Trophoblast cell (in vitro differentiated cells and primary cell): ENCODE data around the gene ZNF358. TPM values are rescaled to one million over a fixed set of nuclear protein-coding genes. Genes with fewer than 3 reads are reported as not detected.
A peak's percentile ranks its signal among the peaks of the same experiment; 100 is the strongest.

Experiments
- DNase-seq, 2 donors: peaks; one replicate each; pipeline ENCODE4 v3.0.0-alpha.2; 2016
- H2AFZ ChIP-seq: 2 replicates; pipeline ENCODE4 v1.6.1; 2013; ENCODE audit warnings: low read length, moderate library complexity, mild to moderate bottlenecking; ENCODE audit not compliant: insufficient read depth, poor library complexity
- H2AK5ac ChIP-seq: 2 replicates; pipeline ENCODE4 v1.6.1; 2013; ENCODE audit warnings: mild to moderate bottlenecking, low read length
- H2BK120ac ChIP-seq: 2 replicates; pipeline ENCODE4 v1.6.1; 2013; ENCODE audit warnings: low read length, mild to moderate bottlenecking, moderate library complexity; ENCODE audit not compliant: insufficient read depth, poor library complexity
- H2BK12ac ChIP-seq: 2 replicates; pipeline ENCODE4 v1.6.1; 2013; ENCODE audit warnings: mild to moderate bottlenecking, low read length, moderate library complexity
- H2BK5ac ChIP-seq: 2 replicates; pipeline ENCODE4 v1.6.1; 2013; ENCODE audit warnings: low read length, low read depth, moderate library complexity, mild to moderate bottlenecking; ENCODE audit not compliant: poor library complexity
- H3K14ac ChIP-seq: 2 replicates; pipeline ENCODE4 v1.6.1; 2013; ENCODE audit warnings: mild to moderate bottlenecking, low read length
- H3K18ac ChIP-seq: 2 replicates; pipeline ENCODE4 v1.6.1; 2013; ENCODE audit warnings: mild to moderate bottlenecking, low read length
- H3K23ac ChIP-seq: 2 replicates; pipeline ENCODE4 v1.6.1; 2013; ENCODE audit warnings: low read length
- H3K27ac ChIP-seq: 2 replicates; pipeline ENCODE4 v1.5.1; 2013; ENCODE audit warnings: low read depth, mild to moderate bottlenecking, inconsistent platforms, low read length, moderate library complexity
- H3K27me3 ChIP-seq: 2 replicates; pipeline ENCODE4 v1.6.1; 2013; ENCODE audit warnings: inconsistent platforms, mild to moderate bottlenecking, low read length, moderate library complexity; ENCODE audit not compliant: insufficient read depth
- H3K36me3 ChIP-seq, 2 experiments: 1 replicate in 1 of 2; 2 replicates in 1 of 2; pipeline ENCODE4 v1.6.1; 2013; ENCODE audit warnings: low read length in 2 of 2, mild to moderate bottlenecking in 2 of 2, moderate library complexity in 1 of 2; ENCODE audit not compliant: insufficient read depth in 2 of 2, control insufficient read depth in 1 of 2
- H3K4ac ChIP-seq: 2 replicates; pipeline ENCODE4 v1.6.1; 2013; ENCODE audit warnings: low read depth, mild to moderate bottlenecking, low read length, moderate library complexity
- H3K4me1 ChIP-seq, 2 experiments: 1 replicate in 1 of 2; 2 replicates in 1 of 2; pipeline ENCODE4 v1.6.1; 2013; ENCODE audit warnings: low read length in 2 of 2, mild to moderate bottlenecking in 2 of 2, moderate library complexity in 1 of 2; ENCODE audit not compliant: insufficient read depth in 2 of 2, control insufficient read depth in 1 of 2
- H3K4me2 ChIP-seq: 2 replicates; pipeline ENCODE4 v1.6.1; 2013; ENCODE audit warnings: inconsistent platforms, mild to moderate bottlenecking, low read length, moderate library complexity
- H3K4me3 ChIP-seq: 2 replicates; pipeline ENCODE4 v1.5.1; 2013; ENCODE audit warnings: mild to moderate bottlenecking, low read depth, low read length, inconsistent platforms
- H3K79me1 ChIP-seq: one replicate; pipeline ENCODE4 v1.6.1; 2013; ENCODE audit warnings: low read length
- H3K79me2 ChIP-seq: 2 replicates; pipeline ENCODE4 v1.6.1; 2013; ENCODE audit warnings: low read length, mild to moderate bottlenecking; ENCODE audit not compliant: control insufficient read depth, insufficient read depth, poor library complexity
- H3K9ac ChIP-seq: 2 replicates; pipeline ENCODE4 v1.6.1; 2013; ENCODE audit warnings: mild to moderate bottlenecking, low read length
- H3K9me3 ChIP-seq: 2 replicates; pipeline ENCODE4 v1.6.1; 2013; ENCODE audit warnings: low read depth, mild to moderate bottlenecking, control low read depth, inconsistent platforms, low read length; ENCODE audit not compliant: insufficient read depth
- H4K12ac ChIP-seq: 2 replicates; pipeline ENCODE4 v1.6.1; 2013; ENCODE audit warnings: low read depth, mild to moderate bottlenecking, low read length, moderate library complexity
- H4K8ac ChIP-seq: 2 replicates; pipeline ENCODE4 v1.6.1; 2013; ENCODE audit warnings: low read depth, mild to moderate bottlenecking, low read length, moderate library complexity
- H4K91ac ChIP-seq: one replicate; pipeline ENCODE4 v1.6.1; 2013; ENCODE audit warnings: low read depth, mild to moderate bottlenecking, low read length, moderate library complexity
- WGBS: extraction: QIAGEN DNeasy Blood & Tissue Kit; methylation state at CpG from one replicate; pipeline ENCODE4 v1.1.7; 2013; ENCODE audit warnings: missing lambda C conversion rate; ENCODE audit not compliant: insufficient read length, insufficient coverage; ENCODE audit errors: extremely low coverage; 5-methylcytosine and 5-hydroxymethylcytosine counted together
- polyA plus RNA-seq: library from polyadenylated mRNA; stranded (reverse); fragments of 200-250 nt; gene quantifications from 2 replicates; pipeline ENCODE4 v1.2.3, GENCODE V29; 2013

The ZNF358 gene
- 94.3 and 106 TPM in 2 replicates for polyA plus RNA-seq

GRCh38 chr19:7515645-7516151 is at the start of gene ZNF358:
TSS of gene ZNF358 (plus strand) at chr19:7516103. CDS start at chr19:7519243, 3,140 bp downstream.
- peak; percentile 30 to 63 for DNase-seq
- peak within 1 kb of the TSS; percentile 91 for H3K9ac ChIP-seq
- peak within 1 kb of the TSS; percentile 88 for H3K14ac ChIP-seq
- peak within 1 kb of the TSS; percentile 81 for H2BK5ac ChIP-seq
- peak within 1 kb of the TSS; percentile 79 for H2BK12ac ChIP-seq
- peaks cover 17 to 20% of the 10 kb centered on the region in 2 experiments for H3K36me3 ChIP-seq
- peak within 1 kb of the TSS; percentile 65 for H2BK120ac ChIP-seq
- H3K9me3 ChIP-seq = no peaks in the 10 kb centered on the region
- peak within 1 kb of the TSS; percentile 84 for H3K4me3 ChIP-seq
- peak within 1 kb of the TSS; percentile 60 for H3K18ac ChIP-seq
- H2AFZ ChIP-seq = peak within 1 kb of the TSS; percentile 58
- H4K8ac ChIP-seq = peak within 1 kb of the TSS; percentile 84
- peaks cover 11% of the 10 kb centered on the region for H3K79me2 ChIP-seq
- H3K27me3 ChIP-seq = no peaks in the 10 kb centered on the region
- H3K23ac ChIP-seq = no peak within 1 kb of the TSS
- H3K4me1 ChIP-seq = peaks cover 11 to 15% of the 10 kb centered on the region in 2 experiments
- H2AK5ac ChIP-seq = peak within 1 kb of the TSS; percentile 96
- H3K79me1 ChIP-seq = peaks cover 17% of the 10 kb centered on the region
- peak within 1 kb of the TSS; percentile 74 for H3K4me2 ChIP-seq
- WGBS = no CpG with 5 or more reads among the region's 33 CpGs
- H4K12ac ChIP-seq = peak within 1 kb of the TSS; percentile 85
- peak within 1 kb of the TSS; percentile 96 for H3K4ac ChIP-seq
- peak within 1 kb of the TSS; percentile 89 for H4K91ac ChIP-seq
- H3K27ac ChIP-seq = peak within 1 kb of the TSS; percentile 9

- Histone ChIP-seq H3K4me2 (no peak overlapping the region), H3K4ac (no peak overlapping the region), H2AK5ac (no peak overlapping the region), H3K79me1 (peaks cover 3% of the 10 kb centered on the region), H3K27ac (no peak overlapping the region), H2BK5ac (no peak overlapping the region), H3K18ac (no peak overlapping the region), H2AFZ (no peak overlapping the region), H4K12ac (no peak overlapping the region), H3K9me3 (peaks cover 3% of the 10 kb centered on the region), H3K23ac (no peak overlapping the region), H2BK120ac (no peak overlapping the region), H2BK12ac (no peak overlapping the region), H3K79me2 (no peaks in the 10 kb centered on the region), H3K14ac (no peak overlapping the region), H3K36me3 (peaks cover 83 to 89% of the 10 kb centered on the region in 2 experiments), H3K4me1 (no peaks in the 10 kb centered on the region), H3K4me3 (no peak overlapping the region), H3K9ac (no peak overlapping the region), H3K27me3 (no peaks in the 10 kb centered on the region), H4K91ac (no peak overlapping the region), H4K8ac (no peak overlapping the region)
- DNase-seq = peak; percentile 37 to 75
- no CpG with 5 or more reads among the region's 86 CpGs for WGBS
Measured at GRCh38 chr19:7467009-7467989, 48.6 kb upstream of the ZNF358 start.

GRCh38 chr19:7468840-7469239 is 47.1 kb upstream of the ZNF358 start:
- H4K8ac ChIP-seq = no peak overlapping the region
- no peaks in the 10 kb centered on the region for H3K27me3 ChIP-seq
- H3K4me3 ChIP-seq = no peak overlapping the region
- H3K9me3 ChIP-seq = peaks cover 3% of the 10 kb centered on the region
- no peaks in the 10 kb centered on the region for H3K4me1 ChIP-seq
- H3K79me2 ChIP-seq = no peaks in the 10 kb centered on the region
- DNase-seq = no peak
- H2BK5ac ChIP-seq = no peak overlapping the region
- H3K4me2 ChIP-seq = no peak overlapping the region
- H3K4ac ChIP-seq = no peak overlapping the region
- H4K91ac ChIP-seq = no peak overlapping the region
- H2AK5ac ChIP-seq = no peak overlapping the region
- H3K18ac ChIP-seq = no peak overlapping the region
- H3K27ac ChIP-seq = no peak overlapping the region
- no peak overlapping the region for H4K12ac ChIP-seq
- H2BK12ac ChIP-seq = no peak overlapping the region
- no CpG with 5 or more reads among the region's 24 CpGs for WGBS
- no peak overlapping the region for H3K23ac ChIP-seq
- no peak overlapping the region for H2BK120ac ChIP-seq
- peaks cover 76 to 83% of the 10 kb centered on the region in 2 experiments for H3K36me3 ChIP-seq
- H3K14ac ChIP-seq = no peak overlapping the region
- no peak overlapping the region for H2AFZ ChIP-seq
- no peak overlapping the region for H3K9ac ChIP-seq
- no peaks in the 10 kb centered on the region for H3K79me1 ChIP-seq

- Histone ChIP-seq H4K8ac (no peak overlapping the region), H3K4ac (no peak overlapping the region), H3K14ac (no peak overlapping the region), H3K9me3 (peaks cover 3% of the 10 kb centered on the region), H3K23ac (no peak overlapping the region), H3K4me3 (no peak overlapping the region), H3K18ac (no peak overlapping the region), H2BK120ac (no peak overlapping the region), H3K79me1 (no peaks in the 10 kb centered on the region), H2BK12ac (no peak overlapping the region), H3K9ac (no peak overlapping the region), H3K36me3 (peaks cover 69 to 76% of the 10 kb centered on the region in 2 experiments), H3K4me2 (no peak overlapping the region), H3K4me1 (no peaks in the 10 kb centered on the region), H2BK5ac (no peak overlapping the region), H2AFZ (no peak overlapping the region), H2AK5ac (no peak overlapping the region), H4K91ac (no peak overlapping the region), H3K27me3 (no peaks in the 10 kb centered on the region), H3K79me2 (no peaks in the 10 kb centered on the region), H3K27ac (no peak overlapping the region), H4K12ac (no peak overlapping the region)
- no peak for DNase-seq
- WGBS = no CpG with 5 or more reads among the region's 31 CpGs
Measured at GRCh38 chr19:7469669-7470285, 46.1 kb upstream of the ZNF358 start.
